NCI-H1417 treated with DMSO at 0.1 percent for 48 hours (cell line): ENCODE measurements around the gene SEMA3G.

Experiments used
- DNase-seq: peaks from one replicate; lab custom pipeline; 2025; lab: John Stamatoyannopoulos, UW

Gene SEMA3G

GRCh38 chr3:52415800-52416199 lies 29.1 kb downstream of the SEMA3G start:
- no peak for DNase-seq

DNA sequence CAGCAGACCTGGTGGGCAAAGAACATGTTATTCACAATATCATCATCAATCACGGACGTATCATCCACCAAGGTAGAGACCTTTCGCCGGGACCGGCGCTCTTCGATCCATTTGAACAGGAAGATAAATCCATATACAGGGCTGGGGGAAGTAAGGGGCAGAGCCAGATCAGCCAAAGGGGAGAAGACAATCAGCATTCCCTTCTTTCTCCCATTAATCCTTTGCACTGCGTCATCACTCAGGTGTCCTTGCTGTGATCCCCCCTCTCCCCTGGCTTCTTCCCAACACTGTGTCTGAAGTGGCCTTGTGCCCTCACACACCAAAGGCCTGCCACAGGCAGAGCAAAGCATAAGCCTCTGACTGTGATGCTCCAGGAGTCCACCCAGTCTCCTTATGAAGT lies 36.4 kb downstream of the SEMA3G start:
- no peak for DNase-seq

- DNase-seq: no peak
Measured at GRCh38 chr3:52407779-52408178, 37.1 kb downstream of the SEMA3G start.

DNA sequence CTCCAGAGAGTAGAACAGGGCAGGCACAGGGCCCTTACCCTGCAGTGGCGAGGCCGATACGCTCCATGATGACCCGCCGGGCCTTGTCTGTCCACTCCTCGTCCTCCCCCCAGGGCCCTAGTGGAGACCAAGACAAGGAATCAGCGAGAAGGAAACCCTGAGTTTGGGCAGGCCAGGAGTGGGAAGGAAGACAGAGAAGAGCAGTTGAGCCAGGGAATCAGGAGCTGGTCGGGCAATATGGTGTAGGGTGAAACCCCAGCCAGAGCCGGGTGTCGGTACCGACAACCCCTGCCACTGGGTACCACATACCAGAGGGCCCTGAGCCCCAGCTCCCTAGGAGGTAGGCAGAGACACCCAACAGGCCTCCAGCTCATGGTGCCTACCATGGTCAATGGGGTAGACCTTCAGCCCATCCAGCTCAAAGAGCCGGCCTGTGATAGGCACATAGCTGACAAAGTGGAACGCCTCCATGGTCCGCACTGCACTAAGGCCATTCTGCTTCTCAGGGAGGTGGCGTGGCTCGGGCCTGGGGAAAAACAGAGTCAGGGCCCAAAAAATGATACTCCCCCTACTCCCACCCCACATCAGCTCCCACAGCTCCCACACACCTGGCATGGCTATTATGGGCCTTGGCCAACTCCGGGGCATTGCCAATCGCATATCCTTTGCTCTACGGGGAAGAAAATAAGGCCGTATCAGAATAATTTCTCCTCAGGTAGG lies 38.0 kb downstream of the SEMA3G start:
- DNase-seq: no peak

DNA sequence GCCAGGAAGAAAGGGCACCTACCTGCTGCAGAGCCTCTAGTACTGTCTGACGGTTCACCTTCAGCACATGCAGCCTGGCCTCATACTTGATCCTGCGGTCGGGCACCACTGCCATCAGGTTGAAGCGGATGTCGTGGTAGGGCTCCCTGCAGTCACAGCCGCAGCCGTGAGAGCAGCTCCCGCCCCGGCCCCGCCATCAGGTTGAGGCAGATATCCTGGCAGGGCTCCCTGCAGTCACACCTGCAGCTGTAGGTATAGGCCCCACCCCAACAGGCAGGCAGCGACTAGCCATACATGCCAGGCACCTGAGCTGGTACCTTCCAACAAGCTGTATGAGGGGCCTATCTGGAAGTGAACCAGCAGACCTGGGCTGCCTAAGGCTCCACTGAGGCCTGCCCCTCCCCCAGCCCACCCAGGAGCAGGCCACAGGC lies 38.7 kb downstream of the SEMA3G start:
- DNase-seq: no peak

DNA sequence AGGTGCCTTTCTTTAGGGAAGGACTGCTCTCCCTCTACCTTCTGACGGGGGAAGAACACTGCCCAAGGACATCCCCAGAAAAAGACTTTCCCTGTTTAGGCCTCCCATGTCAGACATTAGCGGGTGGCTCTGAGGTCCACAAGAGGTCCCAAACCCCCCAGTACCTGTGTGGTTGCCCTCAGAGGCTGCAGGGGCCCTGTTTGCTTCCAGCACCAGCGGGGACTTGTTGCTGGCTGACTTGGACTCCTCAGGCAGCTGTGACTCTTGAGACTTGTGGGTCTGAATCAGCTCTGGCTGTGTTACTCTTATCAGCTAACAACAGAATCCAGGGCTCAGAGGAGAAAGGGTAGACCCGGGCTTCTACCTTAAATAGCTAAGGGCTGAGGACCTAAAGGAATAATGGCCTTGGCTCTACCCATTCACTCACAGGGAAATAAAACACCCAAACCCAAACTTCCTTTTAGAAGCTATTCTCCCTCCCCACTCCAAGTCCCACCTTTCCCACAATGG lies 39.2 kb downstream of the SEMA3G start:
- no peak for DNase-seq

DNA sequence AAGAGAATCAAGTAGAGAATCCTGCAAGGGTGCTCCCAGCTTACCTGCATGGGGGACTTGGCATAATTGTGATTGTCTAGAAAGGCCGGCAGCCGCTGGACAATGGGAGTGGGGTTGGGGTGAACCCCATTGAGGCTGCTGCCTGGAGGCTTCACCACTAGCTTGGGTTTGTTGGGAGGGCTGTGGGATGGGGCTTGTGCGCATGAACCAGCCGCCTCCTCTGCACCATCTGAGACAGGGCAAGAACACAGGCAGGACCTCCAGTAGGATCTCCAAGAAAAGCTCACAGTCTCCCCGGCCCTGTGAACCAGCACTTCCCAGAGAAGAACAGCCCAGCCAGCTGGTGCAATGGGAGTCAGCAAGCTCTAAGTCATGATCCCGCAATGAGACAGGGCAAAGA lies 39.8 kb downstream of the SEMA3G start:
- no peak for DNase-seq

GRCh38 chr3:52404391-52404790 lies 40.5 kb downstream of the SEMA3G start:
- DNase-seq: no peak

DNA sequence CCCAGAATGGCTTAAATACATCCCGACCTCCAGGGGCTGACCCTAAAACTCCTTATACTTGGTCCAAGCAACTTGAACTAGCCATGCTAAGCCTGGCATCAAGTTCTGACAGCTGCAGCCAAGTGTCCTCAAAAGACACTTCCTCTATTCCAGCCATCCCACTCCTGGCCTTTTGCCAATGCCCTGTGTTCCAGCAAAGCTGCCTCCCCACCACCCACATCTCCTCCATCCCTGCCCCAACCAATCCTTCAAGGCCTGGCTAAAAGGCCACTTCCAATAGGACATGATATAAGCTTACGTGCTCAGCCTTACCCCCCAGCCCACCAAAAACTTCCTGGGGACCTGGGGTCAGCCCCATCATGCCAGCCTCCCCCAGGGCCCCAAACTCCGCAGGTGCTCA lies 40.9 kb downstream of the SEMA3G start:
- no peak for DNase-seq

DNA sequence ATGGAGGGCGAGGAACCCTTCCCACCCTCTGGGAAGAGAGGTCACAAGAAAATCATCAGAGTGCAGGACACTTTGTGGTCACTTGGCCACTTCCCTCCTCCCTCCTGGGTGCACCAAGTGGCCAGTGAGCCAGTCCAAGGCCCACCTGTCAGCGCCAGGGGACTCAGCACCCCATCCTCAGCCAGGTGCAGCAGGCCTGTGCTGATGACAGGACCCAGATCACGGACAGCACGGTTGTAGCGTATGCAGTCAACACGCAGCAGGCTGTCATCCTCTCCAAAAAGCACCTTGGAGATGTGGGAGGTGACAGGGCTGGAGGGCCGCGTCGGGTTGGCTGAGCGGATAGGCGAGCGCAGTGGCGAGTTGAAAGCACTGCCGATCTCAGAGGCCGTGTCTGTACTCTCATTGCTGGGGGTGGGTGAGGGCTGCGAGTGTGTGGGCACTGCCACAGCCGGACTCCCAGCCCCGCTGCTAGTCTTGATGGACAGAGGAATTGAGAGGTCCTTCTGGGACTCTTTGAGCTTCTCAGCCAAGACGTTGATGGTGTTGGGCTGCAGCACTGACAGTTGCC lies 41.5 kb downstream of the SEMA3G start:
- DNase-seq: no peak

- no peak for DNase-seq
Measured at GRCh38 chr3:52402706-52403270, 42.1 kb downstream of the SEMA3G start.

- no peak for DNase-seq
Measured at GRCh38 chr3:52402101-52402521, 42.8 kb downstream of the SEMA3G start.

DNA sequence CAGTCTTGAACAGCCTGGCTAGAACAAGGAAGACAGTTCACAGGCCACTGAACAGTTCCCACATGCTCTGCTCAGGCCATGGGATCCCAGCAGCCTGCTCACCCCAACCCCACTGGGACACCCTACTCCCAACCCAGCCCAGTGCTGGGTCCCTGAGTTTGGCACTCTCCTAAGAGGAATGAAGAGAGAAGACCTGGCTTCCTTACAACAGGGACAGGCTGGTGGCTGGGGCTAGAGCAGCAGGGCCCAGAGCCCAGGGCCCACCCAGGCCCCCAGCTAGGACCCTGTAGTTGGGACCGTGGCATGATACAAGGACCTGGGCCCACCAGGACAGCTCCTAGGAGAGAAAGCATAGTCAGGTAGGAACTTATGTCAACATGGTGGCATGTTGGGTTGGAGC lies 43.4 kb downstream of the SEMA3G start:
- DNase-seq: no peak

GRCh38 chr3:52401021-52401420 lies 43.9 kb downstream of the SEMA3G start:
- no peak for DNase-seq

DNA sequence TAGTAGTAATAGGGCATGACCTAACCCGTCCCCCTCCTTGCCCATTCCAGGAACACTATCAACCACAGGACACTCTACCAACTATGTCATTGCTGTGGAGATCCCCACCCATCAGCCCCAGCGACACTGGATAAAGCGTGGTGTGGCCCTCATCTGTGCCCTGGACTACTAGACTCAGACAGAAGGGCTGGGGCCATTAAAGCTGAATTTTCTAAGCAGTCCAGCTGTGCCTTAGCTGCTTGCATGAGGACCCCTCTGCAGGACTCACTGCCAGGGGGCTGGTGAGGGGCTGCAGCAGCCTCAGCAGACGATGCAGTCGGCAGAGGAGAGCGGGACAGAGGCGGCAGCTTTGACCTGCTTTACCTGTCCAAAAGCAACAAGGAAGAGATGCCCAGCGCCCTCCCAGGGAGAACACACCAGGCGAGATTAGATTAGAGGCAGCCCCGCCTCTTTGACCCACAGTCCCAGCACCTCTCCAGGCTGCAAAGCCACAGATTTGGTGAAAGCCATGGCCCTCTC lies 44.6 kb downstream of the SEMA3G start:
- no peak for DNase-seq

DNA sequence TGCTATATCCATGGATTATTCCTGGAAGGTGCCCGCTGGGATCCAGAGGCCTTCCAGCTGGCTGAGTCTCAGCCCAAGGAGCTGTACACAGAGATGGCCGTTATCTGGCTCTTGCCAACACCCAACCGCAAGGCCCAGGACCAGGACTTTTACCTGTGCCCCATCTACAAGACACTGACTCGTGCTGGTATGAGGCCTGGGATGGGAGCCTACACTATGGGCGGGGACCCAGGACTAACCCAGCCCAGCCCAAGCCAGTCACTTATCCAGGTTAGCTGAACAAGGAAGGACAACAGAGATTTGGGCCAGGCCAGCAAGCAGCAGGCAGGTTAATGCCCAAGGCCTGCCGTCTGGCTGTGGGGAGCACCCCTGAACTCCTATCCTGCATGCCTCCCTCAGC lies 45.3 kb downstream of the SEMA3G start:
- DNase-seq: no peak

- DNase-seq: no peak
Measured at GRCh38 chr3:52399131-52399530, 45.8 kb downstream of the SEMA3G start.

GRCh38 chr3:52398670-52399081 lies 46.2 kb downstream of the SEMA3G start:
- DNase-seq: no peak

- no peak for DNase-seq
Measured at GRCh38 chr3:52397676-52398399, 47.1 kb downstream of the SEMA3G start.

DNA sequence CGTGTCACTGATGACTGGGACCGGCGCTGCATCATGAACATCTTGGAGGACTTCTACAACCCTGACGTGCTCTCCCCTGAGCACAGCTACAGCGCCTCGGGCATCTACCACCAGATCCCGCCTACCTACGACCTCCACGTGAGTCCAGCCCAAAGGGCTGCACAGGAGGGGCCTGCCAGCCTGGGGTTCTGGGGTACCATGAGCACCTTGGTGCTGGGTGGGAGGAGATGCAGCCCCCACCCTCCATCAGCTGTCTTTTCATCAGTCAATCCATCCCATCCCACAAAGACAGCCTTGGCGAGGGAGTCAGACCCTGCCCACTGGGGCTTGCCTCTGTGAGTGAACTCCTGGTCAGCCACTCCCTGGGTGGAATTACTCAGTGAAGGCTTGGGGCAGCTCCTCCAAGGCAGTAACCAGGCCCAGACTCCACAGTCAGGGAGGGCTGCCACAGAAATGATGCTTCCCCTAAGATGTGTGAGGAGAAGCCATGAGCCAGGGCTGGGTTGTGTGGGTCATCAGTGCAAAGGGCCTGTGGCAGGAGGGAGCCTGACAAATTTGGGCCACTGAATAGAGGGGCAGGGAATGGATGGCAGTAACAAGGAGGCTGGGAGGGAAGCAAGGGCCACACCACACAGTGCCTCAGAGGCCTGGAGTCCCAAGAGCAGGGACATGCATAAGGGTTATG lies 47.9 kb downstream of the SEMA3G start:
- DNase-seq: no peak

DNA sequence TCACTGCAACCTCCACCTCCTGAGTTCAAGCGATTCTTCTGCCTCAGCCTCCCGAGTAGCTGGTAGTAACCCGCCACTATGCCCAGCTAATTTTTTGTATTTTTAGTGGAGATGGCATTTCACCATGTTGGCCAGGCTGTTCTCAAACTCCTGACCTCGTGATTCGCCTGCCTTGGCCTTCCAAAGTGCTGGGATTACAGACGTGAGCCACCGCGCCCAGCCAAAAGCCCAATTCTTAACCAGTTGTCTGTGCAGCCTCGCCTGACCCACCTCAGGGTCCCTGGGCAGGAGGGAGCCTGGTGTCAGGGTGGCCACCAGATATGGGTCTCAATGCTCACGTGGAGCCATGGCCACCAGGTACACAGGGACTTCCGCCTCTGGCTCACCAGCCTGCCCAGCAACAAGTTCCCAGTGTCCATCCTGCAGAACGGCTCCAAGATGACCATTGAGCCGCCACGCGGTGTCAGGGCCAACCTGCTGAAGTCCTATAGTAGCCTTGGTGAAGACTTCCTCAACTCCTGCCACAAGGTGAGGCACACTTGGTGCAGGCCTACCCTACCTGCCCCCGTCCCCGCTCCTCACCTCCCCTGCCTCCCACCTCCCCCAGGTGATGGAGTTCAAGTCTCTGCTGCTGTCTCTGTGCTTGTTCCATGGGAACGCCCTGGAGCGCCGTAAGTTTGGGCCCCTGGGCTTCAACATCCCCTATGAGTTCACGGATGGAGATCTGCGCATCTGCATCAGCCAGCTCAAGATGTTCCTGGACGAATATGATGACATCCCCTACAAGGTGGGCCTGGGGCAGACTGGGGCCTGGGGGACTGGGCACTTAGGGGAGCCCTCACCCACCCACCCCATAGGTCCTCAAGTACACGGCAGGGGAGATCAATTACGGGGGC lies 48.6 kb downstream of the SEMA3G start:
- DNase-seq: no peak
